HL-60/S4 treated with phorbol 12-myristate 13-acetate at 8.2 ng/mL for 4 days and 3 days (cell line): ENCODE data around the gene LRIG3.

Source experiments
- in situ Hi-C: fragments of 300-500 bp; cut with MboI; formaldehyde crosslinking; loops from 2 replicates; pipeline ENCODE4 v1.15.0; 2022; ENCODE audit warnings: low sequenced_read_pairs

The LRIG3 gene

DNA sequence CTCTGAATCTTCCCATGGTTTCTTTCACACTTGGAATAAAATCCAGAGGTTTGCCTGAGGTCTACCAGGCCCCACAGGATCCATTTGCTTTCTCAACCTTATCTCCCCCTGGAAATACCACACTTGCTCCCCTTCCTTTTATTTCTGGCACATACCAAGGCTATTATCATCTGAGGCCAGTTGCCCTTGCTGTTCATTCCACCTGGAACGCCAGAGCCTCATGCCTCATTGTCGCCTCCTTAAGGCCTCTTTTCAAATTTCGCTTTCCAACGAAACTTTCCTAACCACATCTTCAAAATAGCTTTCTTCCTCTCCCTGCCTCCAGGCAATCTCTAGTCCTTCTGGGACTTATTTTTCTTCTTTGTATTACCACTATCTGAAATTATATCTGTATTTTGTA, 11.2 kb upstream of the LRIG3 start:
- in situ Hi-C loops = no loop called here

GRCh38 chr12:58930770-58931324, 10.5 kb upstream of the LRIG3 start:
- in situ Hi-C loops = no loop called here

- in situ Hi-C loops = no loop called here
Observed at GRCh38 chr12:58927120-58927519, 6.8 kb upstream of the LRIG3 start.

DNA sequence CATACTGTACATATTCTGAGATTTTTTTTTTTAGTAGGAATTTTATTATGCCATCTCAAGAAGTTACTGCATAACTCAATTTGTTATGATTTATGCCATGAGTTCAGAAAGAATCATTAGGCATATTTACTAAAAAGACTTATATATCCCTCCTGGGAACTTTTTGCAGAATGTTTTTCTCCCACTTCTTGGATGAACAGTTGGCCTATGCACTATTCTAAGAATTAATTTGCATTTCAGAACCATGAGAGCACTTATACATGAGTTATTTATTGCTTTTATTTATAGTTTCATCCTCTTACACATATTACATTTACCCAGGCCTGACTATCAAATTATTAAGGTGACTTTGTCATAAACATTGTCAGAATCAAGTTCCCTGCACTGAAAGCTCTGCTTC, 6.3 kb upstream of the LRIG3 start:
- in situ Hi-C loops = no loop called here

- in situ Hi-C loops = no loop called here
Observed at GRCh38 chr12:58925751-58926150, 5.4 kb upstream of the LRIG3 start.

GRCh38 chr12:58925111-58925611, 4.9 kb upstream of the LRIG3 start:
- in situ Hi-C loops = no loop called here

DNA sequence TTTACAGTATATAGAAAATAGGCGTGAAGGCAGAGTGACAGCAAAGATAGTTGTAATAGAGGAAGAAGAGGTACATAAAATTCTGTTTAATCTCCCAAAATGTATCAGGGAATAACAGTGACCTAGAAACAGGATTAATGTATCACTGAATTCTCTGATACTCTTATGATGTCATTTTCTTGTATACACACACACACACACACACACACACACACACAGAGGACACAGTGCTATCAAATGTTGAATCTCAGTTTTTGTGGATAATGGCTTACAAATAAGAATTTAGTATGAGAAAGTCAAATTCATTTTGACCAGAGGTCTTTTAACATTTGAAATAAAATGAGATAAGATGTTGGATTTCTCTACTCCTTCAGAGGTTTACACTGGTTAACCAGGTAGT, 4.3 kb upstream of the LRIG3 start:
- in situ Hi-C loops = no loop called here

GRCh38 chr12:58923781-58924180, 3.5 kb upstream of the LRIG3 start:
- in situ Hi-C loops = no loop called here

DNA sequence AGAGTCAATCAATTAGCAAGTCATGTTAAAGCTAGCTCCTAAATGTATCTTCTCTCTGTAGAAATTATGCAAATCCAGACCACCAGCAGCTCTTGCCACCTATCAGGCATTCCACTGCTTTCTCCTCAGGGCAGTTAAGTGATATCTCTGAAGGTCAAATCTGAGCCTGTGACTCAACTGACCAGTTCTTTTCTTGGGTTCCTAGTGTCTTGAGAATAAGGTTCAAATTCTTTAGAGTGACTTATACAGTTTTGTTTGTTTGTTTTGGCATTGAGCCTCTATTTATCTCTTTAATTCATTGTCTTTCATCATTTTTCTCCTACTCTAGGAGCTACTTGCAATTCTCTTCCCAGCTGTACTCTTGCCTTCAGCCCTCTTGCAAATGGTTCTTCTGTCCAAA, 2.5 kb upstream of the LRIG3 start:
- in situ Hi-C loops = no loop called here

GRCh38 chr12:58920961-58921861, 907 bp upstream of the LRIG3 start:
- in situ Hi-C loops = no loop called here

DNA sequence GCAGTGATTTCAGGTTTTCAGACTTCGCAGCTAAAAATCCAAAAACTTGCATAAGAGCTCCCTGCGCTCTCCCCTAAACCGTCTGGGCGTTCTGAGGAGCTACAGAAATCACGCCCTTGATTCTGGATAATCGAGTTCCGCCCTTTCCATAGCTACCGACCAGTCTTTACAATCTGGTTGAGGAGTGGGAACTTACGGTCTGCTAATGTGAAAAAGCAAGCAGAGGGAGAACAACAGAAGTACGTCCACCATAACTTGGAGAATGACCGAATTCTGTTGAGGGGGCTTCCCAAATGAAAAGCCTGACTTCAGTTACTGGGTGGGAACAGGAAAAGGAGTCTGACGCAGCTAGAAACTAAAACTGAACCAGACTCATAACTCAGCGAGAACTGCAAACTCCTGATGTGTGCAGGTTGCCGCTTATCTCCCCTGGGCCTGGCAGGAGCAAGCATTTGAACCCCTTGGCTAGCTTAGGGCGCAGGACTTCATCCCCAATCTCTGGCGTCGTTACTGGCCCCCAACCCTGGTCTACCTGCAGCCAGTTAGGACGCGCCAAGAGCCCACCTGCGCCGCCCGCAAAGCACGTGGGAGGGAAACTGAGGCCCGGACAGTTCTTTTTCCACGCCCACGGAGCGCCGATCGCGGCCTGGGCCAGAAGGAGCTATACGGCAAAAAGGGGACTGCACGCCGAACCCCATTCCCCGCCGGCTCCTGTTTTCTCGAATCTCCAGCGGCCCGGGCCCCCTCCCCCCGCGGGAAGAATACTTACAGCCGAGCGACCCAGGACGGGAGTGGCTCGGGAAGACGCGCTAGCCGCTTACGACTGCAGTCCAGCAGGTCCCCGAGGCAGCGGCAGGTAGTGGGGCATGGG, 838 bp downstream of the LRIG3 start:
- in situ Hi-C loops = no loop called here

- in situ Hi-C loops = no loop called here
Observed at GRCh38 chr12:58918469-58918844, 1.8 kb downstream of the LRIG3 start.

- in situ Hi-C loops = no loop called here
Observed at GRCh38 chr12:58917699-58918468, 2.4 kb downstream of the LRIG3 start.

GRCh38 chr12:58916921-58917511, 3.3 kb downstream of the LRIG3 start:
- in situ Hi-C loops = no loop called here

- in situ Hi-C loops = no loop called here
Observed at GRCh38 chr12:58916161-58916621, 4.1 kb downstream of the LRIG3 start.

- in situ Hi-C loops = no loop called here
Observed at GRCh38 chr12:58915634-58916033, 4.7 kb downstream of the LRIG3 start.

DNA sequence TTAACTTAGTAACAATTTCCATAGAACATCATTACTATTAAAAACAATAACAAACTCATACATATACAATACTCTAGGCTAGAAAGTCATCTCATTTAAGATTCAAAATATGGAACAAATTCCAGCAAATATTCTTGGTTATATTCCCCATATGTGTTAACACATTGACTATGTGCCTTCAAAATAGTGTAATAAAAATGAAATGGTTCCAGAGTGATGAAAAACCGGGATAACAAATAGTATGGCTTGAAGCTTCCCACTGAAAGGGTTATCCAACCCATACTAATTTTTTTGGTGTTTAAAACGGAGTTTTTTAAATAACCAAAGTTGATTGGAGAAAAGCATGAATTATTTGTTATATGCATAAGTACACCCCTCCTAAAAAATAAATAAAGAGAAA, 5.3 kb downstream of the LRIG3 start:
- in situ Hi-C loops = no loop called here

DNA sequence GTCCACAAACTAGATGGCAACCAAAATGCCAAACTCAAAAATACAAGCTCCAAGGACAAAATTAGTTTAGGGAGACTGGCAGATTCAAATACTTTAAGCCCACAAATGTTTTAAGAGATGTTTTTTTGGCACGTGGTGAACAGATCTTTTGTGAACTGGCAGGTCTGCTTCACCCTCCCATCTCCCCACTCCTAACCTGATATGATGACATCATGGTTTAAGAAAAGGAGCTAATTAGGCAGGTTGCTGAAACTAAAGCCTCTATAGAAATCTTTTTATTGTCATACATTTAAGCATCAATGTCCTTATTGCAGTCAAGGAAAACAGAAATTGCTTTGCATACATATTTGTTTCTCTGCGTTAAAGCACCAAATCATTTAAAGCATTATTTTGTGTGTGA, 5.8 kb downstream of the LRIG3 start:
- in situ Hi-C loops = no loop called here

DNA sequence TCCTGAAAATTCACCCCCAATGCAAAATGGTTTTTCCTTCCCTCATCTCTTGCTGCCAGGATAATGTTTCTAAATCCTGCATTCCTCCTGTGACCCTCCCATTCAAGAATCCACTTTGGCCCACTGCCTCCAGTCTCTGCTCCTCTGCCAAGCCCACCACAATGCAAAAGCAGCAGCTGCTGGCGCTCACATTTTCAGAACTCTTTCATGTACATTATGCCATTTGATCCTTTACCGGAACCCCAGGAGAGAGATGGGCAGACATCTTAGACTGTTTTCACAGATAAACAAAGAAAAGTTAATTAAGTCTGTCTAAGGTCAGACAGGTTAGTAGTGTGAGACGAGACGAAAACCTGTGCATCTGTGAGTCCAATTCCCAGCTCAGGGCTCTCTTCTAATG, 12.9 kb downstream of the LRIG3 start:
- in situ Hi-C loops = no loop called here

DNA sequence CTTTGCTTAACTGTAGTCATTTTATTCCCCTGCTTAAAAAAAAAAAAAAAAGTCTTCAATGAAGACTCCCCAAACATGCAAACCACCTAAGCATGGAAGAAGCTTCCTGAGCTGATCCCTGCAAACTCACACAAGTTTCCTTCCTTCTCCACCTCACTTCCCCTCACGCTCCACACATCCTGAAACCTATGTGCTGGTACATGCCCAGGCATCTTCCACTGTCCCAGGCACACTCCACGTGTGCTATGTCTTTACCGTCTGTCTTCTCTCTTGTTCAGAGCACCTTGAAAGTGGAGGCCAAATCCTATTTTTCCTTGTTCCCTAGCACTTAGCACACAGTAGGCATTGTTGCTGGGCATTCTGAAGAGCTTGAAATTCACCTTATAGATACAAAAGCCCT, 13.4 kb downstream of the LRIG3 start:
- in situ Hi-C loops = no loop called here
